HG03439 (cell line): ENCODE measurements around the gene GNAT2.

Source experiments
- ATAC-seq: cut with Tn5 transposase; IDR thresholded peaks from one replicate; pipeline ENCODE4 v1.9.1; 2021; ENCODE audit warnings: mild to moderate bottlenecking, moderate library complexity; ENCODE audit not compliant: unreplicated experiment

Gene GNAT2

DNA sequence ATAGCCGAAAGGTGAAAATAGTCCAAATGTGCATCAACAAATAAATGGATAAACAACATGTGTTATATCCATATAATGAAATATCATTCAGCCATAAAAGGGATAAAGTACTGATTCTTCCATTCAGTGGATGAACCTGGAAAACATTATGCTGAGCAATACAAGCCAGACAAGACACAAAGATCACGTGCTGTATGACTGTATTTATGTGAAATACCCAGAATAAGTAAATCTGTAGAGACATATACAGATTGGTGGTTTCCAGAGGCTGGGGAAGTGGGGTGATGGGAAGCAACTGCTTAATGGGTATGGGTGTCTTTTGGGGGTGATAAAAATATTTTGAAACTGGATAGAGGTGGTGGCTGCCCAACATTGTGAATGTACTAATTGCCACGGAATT lies 23.2 kb upstream of the GNAT2 start:
- no peak for ATAC-seq

DNA sequence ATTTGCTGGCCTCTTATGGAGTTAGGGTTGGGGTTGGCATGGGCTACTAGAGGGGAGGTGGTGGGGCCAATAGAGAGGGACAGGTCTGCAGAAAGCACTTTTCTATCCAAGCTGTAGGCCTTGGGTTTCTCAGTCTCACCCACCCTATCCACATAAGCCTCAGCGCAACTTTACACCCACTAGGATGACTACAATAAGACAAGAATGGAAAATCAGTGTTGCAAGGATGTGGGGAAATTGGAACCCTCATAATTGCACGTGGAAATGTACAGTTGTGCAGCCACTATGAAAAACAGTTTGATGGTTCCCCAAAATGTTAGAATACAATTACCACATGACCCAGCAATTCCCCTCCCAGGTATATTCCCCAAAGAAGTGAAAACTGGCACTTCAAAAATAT lies 22.4 kb upstream of the GNAT2 start:
- no peak for ATAC-seq

DNA sequence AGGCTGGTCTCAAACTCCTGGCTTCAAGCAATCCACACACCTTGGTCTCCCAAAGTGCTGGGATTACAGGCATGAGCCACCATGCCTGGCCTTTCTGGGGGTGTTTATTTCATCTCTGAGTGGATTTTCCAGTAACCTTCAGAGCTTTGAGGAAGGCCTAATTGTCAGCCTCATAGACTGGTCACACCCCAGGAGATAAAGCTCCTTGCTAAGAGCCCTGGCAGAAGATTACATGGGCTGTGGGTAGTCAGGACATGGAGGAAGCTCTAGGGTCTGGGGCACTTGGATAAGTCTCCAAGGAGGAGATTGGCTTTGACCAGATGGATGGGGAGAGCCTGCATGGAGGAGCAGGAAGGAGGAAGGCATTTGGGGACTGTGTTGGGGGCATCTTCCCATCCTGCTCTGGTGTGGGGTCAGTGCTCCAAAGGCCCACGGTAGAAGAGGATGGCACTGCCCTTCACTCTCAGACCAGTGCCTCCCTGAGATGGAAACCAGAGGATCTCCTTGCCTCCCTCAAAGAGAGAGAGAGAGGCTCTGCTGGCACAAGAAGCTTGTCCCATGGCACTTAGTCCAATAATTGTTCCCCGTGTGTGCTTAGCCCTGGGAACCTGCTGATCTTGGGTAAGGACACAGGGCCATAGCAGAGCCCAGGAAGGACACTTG lies 21.8 kb upstream of the GNAT2 start:
- no peak for ATAC-seq

DNA sequence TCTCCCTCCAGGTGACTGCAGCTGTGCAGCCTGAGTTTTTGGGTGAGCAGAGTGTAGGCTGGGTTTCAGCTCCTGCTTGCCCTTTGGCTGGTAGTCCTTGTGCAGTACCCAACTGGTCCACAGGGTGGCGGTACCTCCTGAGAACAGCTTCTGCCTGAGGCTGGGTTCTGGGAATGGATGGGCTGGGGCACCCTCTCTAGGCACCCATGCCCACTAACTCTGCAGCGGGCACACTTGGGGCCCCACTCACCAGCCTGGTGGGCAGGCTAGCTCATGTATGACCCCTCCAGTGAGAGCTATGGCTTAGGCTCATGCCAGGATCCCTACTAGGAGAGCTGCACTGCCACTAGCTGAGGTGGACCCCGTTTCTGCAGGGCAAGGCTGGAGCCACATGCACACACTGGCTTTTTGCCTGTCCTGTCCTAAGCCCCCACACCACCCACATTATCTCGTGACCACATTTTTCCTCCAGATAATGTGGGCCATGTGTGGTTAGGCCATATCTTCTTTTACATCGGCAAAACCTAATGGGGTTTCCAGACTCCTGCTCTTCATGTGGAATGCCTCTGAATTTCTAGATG lies 21.0 kb upstream of the GNAT2 start:
- no peak for ATAC-seq

DNA sequence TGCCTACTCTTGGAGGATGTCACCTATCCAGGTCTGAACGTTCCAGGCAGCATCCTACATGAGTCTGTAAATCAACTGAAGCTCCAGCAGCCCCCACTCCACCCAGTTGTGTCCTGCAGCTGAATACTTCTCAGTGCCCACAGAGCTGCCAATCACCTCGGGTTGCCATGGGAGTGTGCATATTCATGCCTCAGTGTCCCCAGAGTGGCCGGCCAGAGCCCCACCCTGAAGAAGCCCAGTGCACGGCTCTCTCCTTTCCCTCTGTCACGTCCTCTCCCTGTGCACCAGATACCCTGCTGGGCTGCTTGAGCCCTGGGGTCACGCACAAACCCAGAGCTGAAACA lies 20.4 kb upstream of the GNAT2 start:
- ATAC-seq, result no peak

DNA sequence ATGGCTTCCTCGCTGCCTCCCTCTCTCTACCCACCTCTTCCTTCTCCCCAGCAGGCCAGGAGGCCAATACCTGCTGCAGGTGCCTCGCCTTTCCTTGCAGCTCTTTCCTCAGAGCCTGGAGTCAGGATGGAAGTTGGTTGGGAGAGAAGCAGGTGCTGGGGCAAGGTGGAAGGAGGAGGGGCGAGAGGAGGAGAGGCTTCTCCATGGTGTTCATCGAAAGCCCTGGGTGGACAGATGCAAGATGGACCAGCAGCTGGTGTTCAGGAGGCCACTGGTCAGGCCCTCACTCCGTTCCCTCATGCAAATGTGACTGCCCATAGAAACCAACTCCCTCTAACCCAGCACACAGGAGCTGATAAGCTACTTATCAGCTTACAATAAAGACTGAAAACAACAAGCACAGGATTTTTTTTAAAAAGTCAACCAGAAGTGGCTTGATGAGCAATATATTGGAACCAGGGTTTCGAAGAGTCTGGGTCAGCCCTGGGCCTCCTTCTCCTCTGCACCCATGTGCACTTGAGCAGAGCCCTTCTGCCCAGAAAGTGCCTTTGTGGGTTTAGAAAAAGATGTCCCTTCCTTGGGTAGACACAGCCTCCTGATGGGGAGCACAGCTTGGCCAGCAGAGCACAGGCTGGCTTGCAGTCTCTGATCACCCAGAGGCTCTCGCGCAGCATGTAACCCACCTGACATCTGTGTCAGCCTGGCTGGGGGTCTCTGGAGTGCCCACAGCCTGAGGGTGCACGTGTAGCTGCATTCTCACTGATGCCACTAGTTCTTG lies 19.8 kb upstream of the GNAT2 start:
- ATAC-seq, result no peak

DNA sequence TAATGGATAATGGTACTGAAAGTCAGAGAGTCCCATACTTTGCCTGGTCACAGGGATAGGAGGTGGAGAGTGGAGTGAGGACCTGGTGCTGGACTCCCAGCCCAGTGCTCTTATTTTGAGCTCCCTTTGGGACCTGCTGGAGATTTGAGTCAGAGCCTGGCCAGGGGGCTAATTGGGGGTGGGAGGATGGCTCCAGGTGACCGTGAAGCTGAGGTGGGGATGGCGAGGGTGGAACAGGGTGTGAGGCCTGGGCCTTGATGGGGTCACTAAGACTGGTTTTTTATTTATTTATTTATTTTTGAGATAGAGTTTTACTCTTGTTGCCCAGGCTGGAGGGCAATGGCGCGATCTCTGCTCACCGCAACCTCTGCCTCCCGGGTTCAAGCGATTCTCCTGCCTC lies 18.0 kb upstream of the GNAT2 start:
- ATAC-seq, result no peak

DNA sequence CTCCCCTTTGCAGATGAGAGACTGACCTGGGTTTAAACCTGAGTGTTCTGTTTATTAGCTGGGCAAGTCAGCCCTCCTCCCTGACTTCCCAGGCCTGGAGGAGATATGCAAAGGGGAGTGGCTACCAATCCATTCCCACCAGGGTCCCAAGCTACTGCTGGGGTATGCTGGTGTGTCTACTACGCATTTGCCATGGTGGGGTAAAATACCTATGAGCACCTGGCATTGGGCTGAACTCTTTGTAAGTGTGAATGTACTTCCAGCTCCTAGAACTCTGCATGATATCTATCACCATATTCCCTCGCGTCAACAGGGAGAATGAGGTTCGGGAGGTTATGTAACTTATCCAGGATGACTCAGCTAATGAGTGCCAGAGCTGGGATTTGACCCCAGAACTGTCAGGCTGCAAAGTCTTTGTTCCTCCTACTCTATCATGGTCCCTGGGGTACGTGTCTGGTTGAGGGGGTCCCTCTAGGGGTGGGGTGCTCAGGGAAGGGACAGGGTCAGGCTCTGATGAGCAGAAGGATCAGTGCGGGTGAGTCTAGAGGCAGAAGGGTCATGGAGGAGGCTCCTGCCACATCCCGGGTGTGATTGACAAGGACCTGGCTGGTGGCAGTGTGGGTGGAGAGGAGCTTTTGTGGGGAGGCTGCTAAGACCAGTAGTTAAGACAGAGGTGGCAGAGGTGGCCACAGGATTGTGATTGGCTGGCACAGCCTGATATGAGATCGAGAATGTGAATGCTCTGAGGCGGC lies 17.0 kb upstream of the GNAT2 start:
- no peak for ATAC-seq

DNA sequence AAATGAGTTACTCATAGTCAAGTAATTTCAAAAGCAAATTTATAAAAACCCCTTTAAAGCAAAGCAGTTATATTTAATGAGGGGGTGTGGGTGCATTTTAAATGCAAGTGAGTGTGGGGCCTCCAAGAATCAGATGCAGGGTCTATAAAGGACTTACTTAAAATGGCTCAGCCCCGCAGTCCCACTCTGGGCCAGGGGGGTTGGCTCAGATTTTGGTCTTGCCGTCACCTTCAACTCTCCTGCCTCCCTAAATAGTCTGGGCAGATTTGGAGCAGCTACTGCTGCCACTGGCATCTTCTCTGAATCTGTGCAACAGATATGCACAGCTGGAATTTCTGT lies 16.4 kb upstream of the GNAT2 start:
- ATAC-seq, result no peak

DNA sequence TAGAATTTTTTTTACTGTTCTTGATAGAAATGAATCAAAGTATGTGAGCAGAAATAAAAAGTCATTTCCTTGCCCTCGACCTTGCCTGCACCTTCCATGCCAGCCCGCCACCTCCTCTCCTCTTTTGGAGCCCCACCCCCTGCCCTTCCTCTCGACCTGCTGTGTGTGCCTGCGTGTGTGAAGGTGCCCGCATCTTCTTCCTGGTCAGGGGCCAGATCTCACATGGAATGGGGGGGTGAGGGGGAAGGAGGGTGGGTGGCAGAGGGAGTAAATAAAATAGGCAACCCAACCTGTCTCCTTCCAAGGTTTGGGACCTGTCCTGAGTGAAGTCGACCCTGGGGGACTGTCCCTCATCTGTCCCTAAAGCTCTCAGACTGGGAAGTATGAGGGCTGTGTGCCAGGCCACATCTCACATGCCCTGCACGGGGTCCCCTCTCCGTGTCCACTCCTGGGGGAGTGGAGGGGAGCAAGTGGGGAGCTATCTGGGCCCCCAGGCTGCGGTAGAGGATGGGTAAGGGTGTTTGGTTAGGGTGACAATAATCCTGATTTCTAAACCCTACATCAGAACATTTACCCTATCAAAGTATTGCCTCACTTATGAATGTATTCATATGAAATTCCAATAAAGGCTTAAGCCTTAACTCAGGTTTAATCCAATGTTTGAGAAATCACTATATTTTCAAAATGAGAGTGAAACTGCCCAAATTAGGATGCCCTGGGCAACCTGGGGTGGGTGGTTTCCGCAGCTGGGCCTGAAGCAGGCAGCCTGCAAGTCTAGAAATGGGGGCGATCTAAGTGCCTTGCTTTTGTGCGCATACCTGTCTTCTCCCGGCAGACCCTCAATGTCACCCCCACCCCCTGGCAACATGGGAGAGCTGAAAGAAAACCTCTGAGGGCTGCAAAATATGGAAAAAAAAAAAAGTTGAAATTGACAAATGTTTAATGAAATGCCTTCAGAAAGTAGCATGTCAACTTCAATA lies 15.6 kb upstream of the GNAT2 start:
- no peak for ATAC-seq

DNA sequence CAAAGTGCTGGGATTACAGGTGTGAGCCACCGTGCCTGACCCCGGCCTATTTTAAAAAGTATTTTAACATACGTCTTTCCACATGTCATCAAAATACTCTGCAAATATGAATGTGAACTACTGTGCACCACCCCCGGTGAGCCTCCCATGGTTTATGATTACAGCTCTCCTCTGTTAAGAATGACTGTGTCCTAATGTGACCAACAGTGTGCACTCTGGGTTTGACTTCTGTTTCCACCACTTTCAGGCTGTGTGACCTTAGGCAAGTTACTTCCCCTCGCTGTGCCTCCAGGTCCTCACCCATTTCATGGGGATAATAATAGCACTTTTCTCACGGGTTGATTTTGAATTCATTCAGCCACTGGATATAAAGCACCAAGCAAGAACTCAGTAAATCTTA lies 14.9 kb upstream of the GNAT2 start:
- no peak for ATAC-seq

DNA sequence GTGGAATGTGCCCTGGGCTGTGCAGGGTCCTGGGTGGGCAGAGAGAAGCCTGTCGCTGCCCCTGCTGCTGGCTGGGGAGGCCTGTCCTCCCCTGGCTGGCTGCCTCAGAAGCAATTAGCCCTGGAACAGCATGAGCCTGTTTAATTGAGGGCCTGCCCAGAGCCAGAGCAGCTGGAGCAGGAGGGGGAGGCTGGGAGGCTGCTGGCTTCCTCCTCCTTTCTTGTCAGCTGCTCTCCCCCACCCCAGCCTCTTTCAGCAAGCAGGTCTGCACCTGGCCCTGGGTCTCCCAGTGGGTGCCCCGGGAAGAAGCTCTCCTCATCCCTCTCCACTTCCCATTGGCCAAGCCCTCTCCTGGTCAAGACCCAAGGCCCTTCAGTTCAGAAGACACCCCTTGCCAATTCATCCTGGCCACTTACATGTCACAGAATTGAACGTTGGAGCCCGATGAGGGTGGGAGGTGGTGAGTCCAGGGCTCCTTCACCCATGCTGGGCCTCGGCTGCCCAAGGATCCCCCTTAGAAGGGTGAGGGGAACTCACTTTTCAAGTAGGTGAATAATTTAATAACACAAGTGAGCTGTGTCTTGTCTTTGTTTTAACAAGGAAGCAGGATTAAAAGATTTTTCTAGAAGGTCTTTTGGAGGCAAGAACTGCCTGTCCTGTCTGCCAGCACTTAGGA lies 13.4 kb upstream of the GNAT2 start:
- no peak for ATAC-seq

DNA sequence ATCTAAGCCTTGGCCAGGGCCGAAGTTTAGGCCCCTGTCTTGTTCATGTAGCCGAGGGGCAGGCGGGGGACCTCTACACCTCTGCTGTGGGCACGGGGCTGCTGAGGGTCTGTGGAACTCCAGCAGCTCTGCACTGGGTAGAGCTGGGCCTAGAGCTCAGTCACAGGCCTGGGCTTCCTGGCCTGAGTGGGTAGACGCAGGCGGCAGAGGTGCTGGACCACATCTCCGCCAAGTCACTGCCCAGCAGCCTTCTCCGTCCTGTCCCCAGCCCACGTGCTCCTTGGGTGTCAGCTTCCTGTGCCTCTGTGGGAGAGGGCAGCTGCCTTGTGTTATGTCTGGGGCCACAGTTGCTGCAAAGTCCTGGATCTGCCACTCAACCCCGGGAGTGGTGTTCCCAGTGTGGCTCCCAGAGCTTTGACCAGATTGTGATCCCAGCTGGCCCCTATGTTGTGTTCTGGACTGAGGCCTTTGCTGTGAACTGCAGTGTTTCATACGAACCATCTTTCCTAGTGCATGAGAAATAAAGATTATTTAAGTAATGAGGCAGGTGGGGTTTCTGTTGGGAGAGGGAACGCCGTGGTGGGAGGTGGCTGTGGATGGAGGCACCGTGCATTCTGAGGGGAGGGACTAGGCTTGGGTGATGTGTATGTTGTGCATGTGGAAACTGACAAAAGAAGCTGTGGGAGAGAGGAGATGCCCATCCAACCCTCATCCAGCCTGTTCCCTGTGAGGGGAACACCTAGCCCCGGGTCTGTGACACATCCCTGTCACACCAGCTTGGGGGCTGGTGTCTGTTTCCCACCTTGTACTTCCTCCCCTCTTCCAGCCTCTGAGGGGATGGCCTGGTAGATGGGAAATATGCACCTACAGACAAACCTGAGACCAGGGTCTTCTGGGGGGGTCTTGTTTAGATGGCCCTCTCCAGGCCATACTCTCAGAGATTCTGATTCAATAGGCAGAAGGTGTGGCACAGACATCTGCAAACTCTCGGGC lies 12.4 kb upstream of the GNAT2 start:
- ATAC-seq, result no peak

DNA sequence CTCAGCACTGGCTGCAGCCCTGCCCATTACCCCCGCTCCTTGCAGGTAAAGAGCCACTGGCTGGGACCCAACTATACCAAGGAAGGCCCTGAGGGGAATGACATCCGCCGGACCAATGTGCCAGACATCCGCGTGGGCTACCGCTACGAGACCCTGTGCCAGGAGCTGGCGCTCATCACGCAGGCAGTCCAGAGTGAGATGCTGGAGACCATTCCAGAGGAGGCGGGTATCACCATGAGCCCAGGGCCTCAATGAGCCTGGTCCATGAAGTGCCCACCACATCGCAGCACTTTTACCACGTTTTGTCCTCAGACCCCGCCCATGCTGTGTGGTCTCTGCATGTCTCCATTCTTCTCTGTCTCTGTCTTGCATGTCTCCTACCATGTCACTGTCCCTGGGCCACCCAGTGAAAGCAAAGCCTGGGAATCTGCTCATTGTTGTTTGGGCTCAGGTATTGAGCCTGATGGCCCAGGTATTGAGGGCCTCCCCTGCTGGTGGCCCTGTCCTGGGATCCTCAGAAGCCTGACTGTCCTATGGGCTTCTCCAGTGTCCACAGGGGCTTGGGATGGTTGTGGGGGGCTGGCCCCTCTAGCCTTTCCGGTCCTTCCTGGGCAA lies 11.6 kb upstream of the GNAT2 start:
- ATAC-seq, result no peak

DNA sequence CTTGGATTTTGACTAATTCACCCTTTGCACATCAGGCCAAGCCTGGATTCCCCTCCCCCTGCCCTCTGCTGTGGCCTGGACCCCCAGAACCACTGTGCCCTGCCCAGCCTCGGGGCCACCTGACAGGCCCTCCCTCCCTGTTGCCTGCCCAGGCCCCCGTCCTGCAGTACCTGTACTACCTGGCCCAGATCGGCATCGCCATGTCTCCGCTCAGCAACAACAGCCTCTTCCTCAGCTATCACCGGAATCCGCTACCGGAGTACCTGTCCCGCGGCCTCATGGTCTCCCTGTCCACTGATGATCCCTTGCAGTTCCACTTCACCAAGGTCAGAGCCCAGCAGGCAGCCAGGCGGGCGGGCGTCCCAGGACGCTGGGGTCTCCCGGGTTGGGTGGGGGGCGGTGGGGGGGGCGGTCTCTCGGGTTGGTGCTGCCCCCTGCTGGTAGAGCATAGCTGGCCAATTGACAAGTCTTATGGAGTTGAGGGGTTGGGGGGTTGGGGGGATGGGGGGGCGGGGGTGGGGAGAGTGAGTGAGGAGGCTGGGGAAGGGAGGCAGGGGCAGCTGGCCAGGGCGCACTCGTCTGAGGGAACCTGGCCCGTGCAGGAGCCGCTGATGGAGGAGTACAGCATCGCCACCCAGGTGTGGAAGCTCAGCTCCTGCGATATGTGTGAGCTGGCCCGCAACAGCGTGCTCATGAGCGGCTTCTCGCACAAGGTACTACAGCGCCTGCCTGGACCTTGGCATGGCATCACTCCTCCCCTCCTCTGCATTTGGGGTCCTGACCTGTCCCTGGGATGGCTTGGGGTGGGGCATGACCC lies 10.9 kb upstream of the GNAT2 start:
- ATAC-seq, result no peak

DNA sequence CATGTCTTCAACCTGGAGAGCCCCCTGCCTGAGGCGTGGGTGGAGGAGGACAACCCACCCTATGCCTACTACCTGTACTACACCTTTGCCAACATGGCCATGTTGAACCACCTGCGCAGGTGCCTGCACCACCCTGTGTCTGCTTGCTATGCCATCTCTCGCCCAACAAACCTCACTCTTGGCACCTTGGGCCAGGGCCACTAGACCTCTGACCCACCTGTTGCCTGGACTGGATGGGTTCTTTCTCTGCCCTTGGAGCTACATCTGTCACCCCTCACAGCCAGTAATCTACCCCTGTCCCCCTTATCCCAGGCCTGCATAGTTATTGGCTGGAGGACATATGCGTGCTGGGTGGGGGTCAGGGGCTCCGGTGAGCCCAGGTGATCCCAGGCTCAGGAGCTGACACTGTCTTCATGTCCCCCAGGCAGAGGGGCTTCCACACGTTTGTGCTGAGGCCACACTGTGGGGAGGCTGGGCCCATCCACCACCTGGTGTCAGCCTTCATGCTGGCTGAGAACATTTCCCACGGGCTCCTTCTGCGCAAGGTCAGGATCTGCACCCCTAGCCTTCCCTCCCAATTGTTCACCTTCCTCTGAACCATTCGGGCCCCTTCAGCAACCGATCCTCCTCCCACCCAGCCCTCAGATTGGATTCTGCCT lies 10.1 kb upstream of the GNAT2 start:
- ATAC-seq, result no peak
